ENCODE results near the gene SHANK2. TPM values are rescaled to one million over a fixed set of nuclear protein-coding genes. Genes with fewer than 3 reads are reported as not detected.
"Not testable (repeated sequence)": the region's sequence is repeated elsewhere in the genome, so short reads cannot be mapped to it uniquely, and the experiment has no call there.

SHANK2 gene
- total and polyA plus RNA-seq, 2 donors (not counting 3 experiments of a cell fraction or from before 2014, with no cell fraction given) = not detected

DNA sequence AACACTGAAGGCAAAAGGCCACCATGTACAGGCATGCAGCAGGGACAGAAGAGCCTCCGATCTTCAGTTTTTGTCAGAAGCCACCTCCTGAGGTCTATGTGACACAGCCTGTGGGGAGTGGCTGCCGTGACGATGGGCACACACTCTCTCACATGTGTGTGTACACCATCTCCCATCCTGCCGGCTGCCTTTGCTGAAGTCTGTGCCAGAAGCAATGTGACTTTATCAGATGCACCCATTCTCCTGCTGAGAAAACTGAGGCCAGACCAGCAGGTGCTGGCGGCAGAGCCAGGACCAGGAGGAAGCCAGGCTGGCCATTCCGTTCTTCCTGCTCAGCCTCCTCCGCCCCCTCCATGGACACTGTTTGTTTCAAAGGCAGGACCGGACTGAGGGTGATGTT is 16.7 kb downstream of the SHANK2 start:
- ChIA-PET CTCF (no interaction called here), POLR2A (no interaction called here)
- Histone ChIP-seq H3K9me1 (replicated peaks; ENCODE audit: control insufficient read depth, extremely low read depth, insufficient read depth, low read length) (no peaks in the 10 kb centered on the region), H3K27me3 (ENCODE audit: control insufficient read depth in 2 of 2, insufficient read depth in 2 of 2, low read length in 2 of 2) (no peaks in the 10 kb centered on the region), H2AFZ (ENCODE audit: low read depth, low read length) (no peak overlapping the region), H3K79me2 (ENCODE audit: control insufficient read depth, insufficient read depth, low read length) (no peaks in the 10 kb centered on the region), H3K27ac (ENCODE audit: insufficient read depth, low read depth, low read length) (no peak overlapping the region), H3K4me3 (replicated peaks in 1 of 3; ENCODE audit: insufficient read depth in 1 of 3, low read depth in 1 of 3, low read length in 3 of 3) (no peak overlapping the region), H4K20me1 (replicated peaks; ENCODE audit: control insufficient read depth, extremely low read depth, insufficient read depth, low read length) (no peaks in the 10 kb centered on the region), H3K9me3 (replicated peaks; ENCODE audit: control insufficient read depth, insufficient read depth, low read length) (no peaks in the 10 kb centered on the region), H3K9ac (replicated peaks; ENCODE audit: extremely low read depth, insufficient read depth, low read length) (no peak overlapping the region), H3K4me1 (ENCODE audit: control insufficient read depth, extremely low read depth, insufficient read depth, low read length) (no peaks in the 10 kb centered on the region), H3K36me3 (ENCODE audit: control insufficient read depth in 2 of 2, extremely low read depth in 1 of 2, insufficient read depth in 2 of 2, low read length in 2 of 2) (no peaks in the 10 kb centered on the region), H3K4me2 (ENCODE audit: insufficient read depth, low read length) (no peak overlapping the region)
- intact Hi-C loops (cut with micrococcal nuclease) (no loop called here), dilution Hi-C loops (cut with MboI; ENCODE audit: extremely low pct_ligation_motif_present, low sequenced_read_pairs) (no loop called here)
- no TSS peak for BruUV-seq (replicated peaks)
- TF ChIP-seq, protein P1, sequence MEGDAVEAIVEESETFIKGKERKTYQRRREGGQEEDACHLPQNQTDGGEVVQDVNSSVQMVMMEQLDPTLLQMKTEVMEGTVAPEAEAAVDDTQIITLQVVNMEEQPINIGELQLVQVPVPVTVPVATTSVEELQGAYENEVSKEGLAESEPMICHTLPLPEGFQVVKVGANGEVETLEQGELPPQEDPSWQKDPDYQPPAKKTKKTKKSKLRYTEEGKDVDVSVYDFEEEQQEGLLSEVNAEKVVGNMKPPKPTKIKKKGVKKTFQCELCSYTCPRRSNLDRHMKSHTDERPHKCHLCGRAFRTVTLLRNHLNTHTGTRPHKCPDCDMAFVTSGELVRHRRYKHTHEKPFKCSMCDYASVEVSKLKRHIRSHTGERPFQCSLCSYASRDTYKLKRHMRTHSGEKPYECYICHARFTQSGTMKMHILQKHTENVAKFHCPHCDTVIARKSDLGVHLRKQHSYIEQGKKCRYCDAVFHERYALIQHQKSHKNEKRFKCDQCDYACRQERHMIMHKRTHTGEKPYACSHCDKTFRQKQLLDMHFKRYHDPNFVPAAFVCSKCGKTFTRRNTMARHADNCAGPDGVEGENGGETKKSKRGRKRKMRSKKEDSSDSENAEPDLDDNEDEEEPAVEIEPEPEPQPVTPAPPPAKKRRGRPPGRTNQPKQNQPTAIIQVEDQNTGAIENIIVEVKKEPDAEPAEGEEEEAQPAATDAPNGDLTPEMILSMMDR (IDR thresholded peaks at IDR 0.05; ENCODE audit: extremely low read depth in 1 of 2, insufficient read depth in 1 of 2, low read depth in 1 of 2, low read length in 2 of 2) = no peak
- no peak for TF ChIP-seq MYC (IDR thresholded peaks at IDR 0.05; ENCODE audit: low read depth, low read length)
- no peak for FAIRE-seq
- DNase-seq (ENCODE audit: low read depth, low spot score) = no peak

- H3K27me3 ChIP-seq (ENCODE audit: control insufficient read depth in 2 of 2, insufficient read depth in 2 of 2, low read length in 2 of 2); dilution Hi-C loops (cut with MboI; ENCODE audit: extremely low pct_ligation_motif_present, low sequenced_read_pairs); H3K79me2 ChIP-seq (ENCODE audit: control insufficient read depth, insufficient read depth, low read length); H3K9me1 ChIP-seq (replicated peaks; ENCODE audit: control insufficient read depth, extremely low read depth, insufficient read depth, low read length); BruUV-seq (replicated peaks); POLR2A ChIA-PET; H4K20me1 ChIP-seq (replicated peaks; ENCODE audit: control insufficient read depth, extremely low read depth, insufficient read depth, low read length); H3K27ac ChIP-seq (ENCODE audit: insufficient read depth, low read depth, low read length); H3K9ac ChIP-seq (replicated peaks; ENCODE audit: extremely low read depth, insufficient read depth, low read length); intact Hi-C loops (cut with micrococcal nuclease); H2AFZ ChIP-seq (ENCODE audit: low read depth, low read length); H3K9me3 ChIP-seq (replicated peaks; ENCODE audit: control insufficient read depth, insufficient read depth, low read length); H3K4me1 ChIP-seq (ENCODE audit: control insufficient read depth, extremely low read depth, insufficient read depth, low read length); CTCF ChIA-PET; DNase-seq (ENCODE audit: low read depth, low spot score); H3K4me2 ChIP-seq (ENCODE audit: insufficient read depth, low read length); H3K4me3 ChIP-seq (replicated peaks in 1 of 3; ENCODE audit: insufficient read depth in 1 of 3, low read depth in 1 of 3, low read length in 3 of 3); H3K36me3 ChIP-seq (ENCODE audit: control insufficient read depth in 2 of 2, extremely low read depth in 1 of 2, insufficient read depth in 2 of 2, low read length in 2 of 2): not testable (repeated sequence)
- FAIRE-seq = peak; percentile 33
These were observed 18.2 kb downstream of the SHANK2 start for GRCh38 chr11:71233896-71234852.

Data from endothelial cell of umbilical vein (primary cell).